Prostate gland (tissue), 2 donors: ENCODE data around the gene SRP68.

ENCODE experiments used
- POLR2A ChIP-seq: fragments of 450-650 bp; IDR thresholded peaks from one replicate; pipeline ENCODE4 v1.6.1; 2016; ENCODE audit warnings: antibody characterized with exemption, mild to moderate bottlenecking
- TF ChIP-seq, protein P1 (sequence below), 4 experiments: fragments of 200-600 bp in 2 of 4; fragments of 450-650 bp in 2 of 4; sonication (generic) in 2 of 4; IDR thresholded peaks; 1 replicate in 3 of 4; 2 replicates in 1 of 4; pipeline ENCODE4 v1.5.1; 2016 to 2019; ENCODE audit warnings: antibody characterized with exemption in 4 of 4, mild to moderate bottlenecking in 2 of 4, moderate library complexity in 2 of 4

DNA sequence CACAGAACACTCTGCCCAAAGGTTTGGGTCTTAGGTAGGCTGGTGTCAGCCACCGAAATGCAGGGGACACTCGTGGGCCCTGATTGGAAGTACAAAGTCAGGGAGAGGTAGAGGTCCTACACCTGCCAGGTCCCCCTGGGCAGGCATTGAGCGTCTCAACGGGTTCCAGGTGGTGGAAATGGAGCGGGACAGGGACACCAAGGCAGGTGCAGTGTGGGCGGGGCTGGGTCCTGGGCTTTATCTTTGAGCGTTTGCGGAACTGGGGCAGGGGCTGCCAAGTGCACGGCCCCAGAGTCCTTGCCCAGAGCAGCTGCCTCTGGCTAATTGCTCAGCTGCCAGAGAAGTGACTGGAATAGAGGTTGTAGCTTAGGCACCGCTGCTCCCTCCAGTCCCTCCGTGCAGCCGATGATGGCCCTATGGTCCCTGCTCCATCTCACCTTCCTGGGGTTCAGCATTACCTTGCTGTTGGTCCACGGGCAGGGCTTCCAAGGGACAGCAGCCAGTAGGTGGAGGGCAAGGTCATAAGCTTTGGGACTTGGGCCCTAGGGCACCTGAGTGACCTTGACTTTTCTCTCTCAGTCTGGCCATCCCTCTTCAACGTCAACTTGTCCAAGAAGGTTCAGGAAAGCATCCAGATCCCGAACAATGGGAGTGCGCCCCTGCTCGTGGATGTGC lies 6.7 kb upstream of the SRP68 start, which contains the start of gene ZACN:
- TF ChIP-seq POLR2A: no peak
- TF ChIP-seq, protein P1, sequence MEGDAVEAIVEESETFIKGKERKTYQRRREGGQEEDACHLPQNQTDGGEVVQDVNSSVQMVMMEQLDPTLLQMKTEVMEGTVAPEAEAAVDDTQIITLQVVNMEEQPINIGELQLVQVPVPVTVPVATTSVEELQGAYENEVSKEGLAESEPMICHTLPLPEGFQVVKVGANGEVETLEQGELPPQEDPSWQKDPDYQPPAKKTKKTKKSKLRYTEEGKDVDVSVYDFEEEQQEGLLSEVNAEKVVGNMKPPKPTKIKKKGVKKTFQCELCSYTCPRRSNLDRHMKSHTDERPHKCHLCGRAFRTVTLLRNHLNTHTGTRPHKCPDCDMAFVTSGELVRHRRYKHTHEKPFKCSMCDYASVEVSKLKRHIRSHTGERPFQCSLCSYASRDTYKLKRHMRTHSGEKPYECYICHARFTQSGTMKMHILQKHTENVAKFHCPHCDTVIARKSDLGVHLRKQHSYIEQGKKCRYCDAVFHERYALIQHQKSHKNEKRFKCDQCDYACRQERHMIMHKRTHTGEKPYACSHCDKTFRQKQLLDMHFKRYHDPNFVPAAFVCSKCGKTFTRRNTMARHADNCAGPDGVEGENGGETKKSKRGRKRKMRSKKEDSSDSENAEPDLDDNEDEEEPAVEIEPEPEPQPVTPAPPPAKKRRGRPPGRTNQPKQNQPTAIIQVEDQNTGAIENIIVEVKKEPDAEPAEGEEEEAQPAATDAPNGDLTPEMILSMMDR (IDR thresholded peaks at IDR 0.05): no peak
